Smooth muscle cell (in vitro differentiated cells): ENCODE measurements around the gene IFNGR1. TPM values are rescaled to one million over a fixed set of nuclear protein-coding genes. Genes with fewer than 3 reads are reported as not detected.

Source experiments
- DNase-seq: peaks from one replicate; lab custom pipeline; 2025; ENCODE audit not compliant: unreplicated experiment; lab: John Stamatoyannopoulos, UW
- H2AFZ ChIP-seq: fragments of 200-600 bp; sonication (generic); 2 replicates; pipeline ENCODE4 v1.6.0; 2016; ENCODE audit warnings: antibody characterized with exemption, low read depth, mild to moderate bottlenecking
- H3F3A ChIP-seq: fragments of 200-600 bp; sonication (generic); 2 replicates; pipeline ENCODE4 v1.6.0; 2017; ENCODE audit warnings: antibody characterized with exemption, low read depth
- H3K27ac ChIP-seq: fragments of 200-600 bp; sonication (generic); 2 replicates; pipeline ENCODE4 v1.5.1; 2016; ENCODE audit warnings: low read depth, mild to moderate bottlenecking
- H3K27me3 ChIP-seq: fragments of 200-600 bp; sonication (generic); 2 replicates; pipeline ENCODE4 v1.6.1; 2016; ENCODE audit warnings: low read depth, mild to moderate bottlenecking
- H3K36me3 ChIP-seq: fragments of 200-600 bp; sonication (generic); 2 replicates; pipeline ENCODE4 v1.5.1; 2016; ENCODE audit warnings: low read depth
- H3K4me1 ChIP-seq: fragments of 200-600 bp; sonication (generic); 2 replicates; pipeline ENCODE4 v1.5.1; 2016; ENCODE audit warnings: low read depth
- H3K4me2 ChIP-seq: fragments of 200-600 bp; sonication (generic); 2 replicates; pipeline ENCODE4 v1.6.0; 2016; ENCODE audit warnings: mild to moderate bottlenecking
- H3K4me3 ChIP-seq: fragments of 200-600 bp; sonication (generic); 2 replicates; pipeline ENCODE4 v1.5.1; 2016; ENCODE audit warnings: mild to moderate bottlenecking
- H3K79me2 ChIP-seq: fragments of 200-600 bp; sonication (generic); 2 replicates; pipeline ENCODE4 v1.6.0; 2016; ENCODE audit warnings: low read depth, mild to moderate bottlenecking
- H3K9ac ChIP-seq: fragments of 200-600 bp; sonication (generic); 2 replicates; pipeline ENCODE4 v1.6.0; 2016; ENCODE audit warnings: low read depth
- H3K9me3 ChIP-seq: fragments of 200-600 bp; sonication (generic); replicated peaks from 2 replicates; pipeline ENCODE4 v1.5.1; 2016; ENCODE audit warnings: low read depth
- H4K20me1 ChIP-seq: fragments of 200-600 bp; sonication (generic); 2 replicates; pipeline ENCODE4 v1.6.0; 2016; ENCODE audit warnings: low read depth
- WGBS: methylation state at CpG from one replicate; pipeline ENCODE4 v1.1.7; 2016; ENCODE audit warnings: low lambda C conversion rate; 5-methylcytosine and 5-hydroxymethylcytosine counted together
- polyA plus RNA-seq: library from polyadenylated mRNA; unstranded; fragments of >200 nt; fragmentation: Nextera tagmentation; extraction: Ambion mirVana; gene quantifications from 2 replicates; pipeline ENCODE4 v1.2.1, GENCODE V29; 2016
- total RNA-seq: library from RNA; depleted of rRNA; stranded (reverse); fragments of >200 nt; gene quantifications from 2 replicates; pipeline ENCODE4 v1.2.3, GENCODE V29; 2014
- TF ChIP-seq, protein P1 (sequence below): fragments of 200-600 bp; sonication (generic); IDR thresholded peaks from 2 replicates; pipeline ENCODE4 v1.5.1; 2017; ENCODE audit warnings: borderline replicate concordance, mild to moderate bottlenecking, antibody characterized with exemption; ENCODE audit not compliant: insufficient read depth, poor library complexity, severe bottlenecking

Gene IFNGR1
- total and polyA plus RNA-seq, 2 experiments from 2014 or later = 61.1 to 83.7 TPM

- Histone ChIP-seq H3K27me3 (no peaks in the 10 kb centered on the region), H3K27ac (no peak overlapping the region), H3K4me3 (no peak overlapping the region), H4K20me1 (no peaks in the 10 kb centered on the region), H3K4me2 (no peak overlapping the region), H3K36me3 (no peaks in the 10 kb centered on the region), H3K9me3 (no peaks in the 10 kb centered on the region), H3F3A (no peaks in the 10 kb centered on the region), H3K9ac (no peak overlapping the region), H2AFZ (no peak overlapping the region), H3K79me2 (no peaks in the 10 kb centered on the region), H3K4me1 (no peaks in the 10 kb centered on the region)
- no peak for DNase-seq
- WGBS = 88% methylated on average over 3 of the region's 3 CpGs
- TF ChIP-seq, protein P1, sequence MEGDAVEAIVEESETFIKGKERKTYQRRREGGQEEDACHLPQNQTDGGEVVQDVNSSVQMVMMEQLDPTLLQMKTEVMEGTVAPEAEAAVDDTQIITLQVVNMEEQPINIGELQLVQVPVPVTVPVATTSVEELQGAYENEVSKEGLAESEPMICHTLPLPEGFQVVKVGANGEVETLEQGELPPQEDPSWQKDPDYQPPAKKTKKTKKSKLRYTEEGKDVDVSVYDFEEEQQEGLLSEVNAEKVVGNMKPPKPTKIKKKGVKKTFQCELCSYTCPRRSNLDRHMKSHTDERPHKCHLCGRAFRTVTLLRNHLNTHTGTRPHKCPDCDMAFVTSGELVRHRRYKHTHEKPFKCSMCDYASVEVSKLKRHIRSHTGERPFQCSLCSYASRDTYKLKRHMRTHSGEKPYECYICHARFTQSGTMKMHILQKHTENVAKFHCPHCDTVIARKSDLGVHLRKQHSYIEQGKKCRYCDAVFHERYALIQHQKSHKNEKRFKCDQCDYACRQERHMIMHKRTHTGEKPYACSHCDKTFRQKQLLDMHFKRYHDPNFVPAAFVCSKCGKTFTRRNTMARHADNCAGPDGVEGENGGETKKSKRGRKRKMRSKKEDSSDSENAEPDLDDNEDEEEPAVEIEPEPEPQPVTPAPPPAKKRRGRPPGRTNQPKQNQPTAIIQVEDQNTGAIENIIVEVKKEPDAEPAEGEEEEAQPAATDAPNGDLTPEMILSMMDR = no peak
Measured at GRCh38 chr6:137261361-137261760, 42.2 kb upstream of the IFNGR1 start.

DNA sequence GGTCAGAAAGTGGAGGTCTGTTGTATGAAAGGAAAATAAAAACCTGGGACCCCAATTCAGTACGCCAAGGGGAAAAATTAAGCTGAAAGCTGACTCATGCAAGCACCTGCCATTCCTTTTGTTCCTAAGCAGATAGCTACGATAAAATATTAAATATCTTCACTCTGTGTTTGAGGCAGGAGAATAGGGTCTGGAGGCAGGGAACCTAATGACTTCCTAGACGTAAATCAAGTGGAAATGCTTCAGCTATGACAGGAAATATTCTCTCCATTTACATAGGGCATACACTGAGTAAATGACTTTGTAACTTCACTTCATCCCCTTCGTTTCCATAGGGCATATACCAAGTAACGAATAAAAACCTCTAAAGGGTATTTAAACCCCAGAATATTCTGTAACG is 41.0 kb upstream of the IFNGR1 start:
- no peaks in the 10 kb centered on the region for H4K20me1 ChIP-seq

DNA sequence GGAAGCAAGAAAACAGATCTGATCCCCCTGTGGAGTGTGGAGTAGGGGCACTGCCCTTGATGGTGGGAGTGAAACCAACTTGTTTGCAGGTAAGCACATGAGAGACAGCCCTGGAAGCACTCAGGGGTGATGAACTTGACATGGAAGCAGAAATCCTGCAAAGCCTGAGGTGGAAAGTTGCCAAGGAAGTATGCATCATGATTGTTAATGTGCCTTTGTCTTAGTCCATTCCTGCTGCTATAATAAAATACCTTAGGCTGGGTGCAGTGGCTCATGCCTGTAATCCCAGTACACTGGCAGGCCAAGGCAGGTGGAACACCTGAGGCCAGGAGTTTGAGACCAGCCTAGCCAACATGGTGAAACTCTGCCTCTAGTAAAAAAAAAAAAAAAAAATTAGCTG is 40.2 kb upstream of the IFNGR1 start:
- Histone ChIP-seq H3K9me3 (no peaks in the 10 kb centered on the region), H3K36me3 (no peaks in the 10 kb centered on the region), H3K27me3 (no peaks in the 10 kb centered on the region), H3K27ac (no peak overlapping the region), H3K4me2 (no peak overlapping the region), H2AFZ (no peak overlapping the region), H3F3A (no peaks in the 10 kb centered on the region), H3K4me1 (no peaks in the 10 kb centered on the region), H3K4me3 (no peak overlapping the region), H3K79me2 (no peaks in the 10 kb centered on the region), H3K9ac (no peak overlapping the region), H4K20me1 (no peaks in the 10 kb centered on the region)
- no peak for DNase-seq
- TF ChIP-seq, protein P1 = no peak

More for the DNA sequence above, 41.0 kb upstream of the IFNGR1 start:
- H3K79me2 ChIP-seq = no peaks in the 10 kb centered on the region
- H3F3A ChIP-seq = no peaks in the 10 kb centered on the region
- H3K4me2 ChIP-seq = no peak overlapping the region
- no peak overlapping the region for H3K9ac ChIP-seq
- no peaks in the 10 kb centered on the region for H3K4me1 ChIP-seq
- no peaks in the 10 kb centered on the region for H3K36me3 ChIP-seq
- TF ChIP-seq, protein P1 = no peak
- H2AFZ ChIP-seq = no peak overlapping the region
- 90% methylated on average over 6 of the region's 6 CpGs for WGBS
- H3K4me3 ChIP-seq = no peak overlapping the region
- DNase-seq = no peak
- H3K27ac ChIP-seq = no peak overlapping the region
- H3K27me3 ChIP-seq = no peaks in the 10 kb centered on the region
- H3K9me3 ChIP-seq = no peaks in the 10 kb centered on the region

GRCh38 chr6:137258170-137258569 is 39.0 kb upstream of the IFNGR1 start:
- H3K4me2 ChIP-seq = no peak overlapping the region
- H3K79me2 ChIP-seq = no peaks in the 10 kb centered on the region
- DNase-seq = no peak
- H3K27me3 ChIP-seq = no peaks in the 10 kb centered on the region
- no peak overlapping the region for H3K9ac ChIP-seq
- no peaks in the 10 kb centered on the region for H3K9me3 ChIP-seq
- no peaks in the 10 kb centered on the region for H4K20me1 ChIP-seq
- H3F3A ChIP-seq = no peaks in the 10 kb centered on the region
- H2AFZ ChIP-seq = no peak overlapping the region
- TF ChIP-seq, protein P1 = no peak
- 64% methylated on average over 3 of the region's 3 CpGs for WGBS
- no peaks in the 10 kb centered on the region for H3K4me1 ChIP-seq
- H3K27ac ChIP-seq = no peak overlapping the region
- no peaks in the 10 kb centered on the region for H3K36me3 ChIP-seq
- no peak overlapping the region for H3K4me3 ChIP-seq
